DND-41 (cell line): Measurements from ENCODE around the gene SMIM32.

Source experiments
- CTCF ChIP-seq: IDR thresholded peaks from 2 replicates; pipeline ENCODE4 v1.5.1; 2012; ENCODE audit warnings: borderline replicate concordance, low read length, moderate library complexity, mild to moderate bottlenecking; ENCODE audit not compliant: poor library complexity, severe bottlenecking; ENCODE audit errors: extremely low read depth
- EZH2 ChIP-seq: IDR thresholded peaks from 3 replicates; pipeline ENCODE4 v1.6.1; 2012; ENCODE audit warnings: borderline replicate concordance, low read depth, mild to moderate bottlenecking, moderate library complexity, low read length, inconsistent platforms; ENCODE audit not compliant: severe bottlenecking

GRCh38 chr5:136242611-136243010 lies 49.6 kb upstream of the SMIM32 start:
- TF ChIP-seq CTCF (no peak), EZH2 (no peak)
